Loucy (cell line): Measurements from ENCODE around the gene CNOT2.

Experiments used
- CTCF ChIP-seq: fragments of 200-600 bp; sonication (generic); conservative IDR thresholded peaks from 2 replicates; pipeline ENCODE4 v1.5.1; 2014; ENCODE audit warnings: mild to moderate bottlenecking, antibody characterized with exemption, low read length
- EZH2phosphoT487 ChIP-seq: fragments of 200-600 bp; IDR thresholded peaks from 2 replicates; pipeline ENCODE4 v1.6.1; 2018; ENCODE audit warnings: antibody characterized with exemption, mild to moderate bottlenecking, moderate library complexity, borderline replicate concordance

DNA sequence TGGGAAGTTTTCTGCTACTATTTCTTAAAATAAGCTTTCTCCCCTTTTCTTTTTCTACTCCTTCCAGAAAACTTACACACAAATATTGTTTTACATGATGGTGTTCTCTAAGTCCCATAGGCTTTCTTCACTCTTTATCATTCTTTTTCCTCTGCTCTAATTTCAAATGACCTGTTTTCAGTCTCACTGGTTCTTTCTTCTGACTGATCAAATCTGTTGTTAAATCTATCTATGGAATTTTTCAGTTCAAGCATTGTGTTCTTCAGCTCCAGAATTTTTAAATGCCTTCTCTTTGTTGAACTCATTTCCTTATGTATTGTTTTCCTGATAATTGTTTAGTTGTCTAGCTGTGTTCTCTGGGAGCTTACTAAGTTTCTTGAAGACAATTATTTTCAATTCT is 29.5 kb upstream of the CNOT2 start:
- TF ChIP-seq CTCF (no peak), EZH2phosphoT487 (no peak)
